Caco-2 (cell line): Measurements from ENCODE around the gene GAB2. TPM values are rescaled to one million over a fixed set of nuclear protein-coding genes. Genes with fewer than 3 reads are reported as not detected.
A peak's percentile ranks its signal among the peaks of the same experiment; 100 is the strongest.

Experiments used
- BruUV-seq: library from RNA; stranded (reverse); fragments of 400-500 nt; replicated peaks from 2 replicates; lab custom pipeline; 2021; lab: Mats Ljungman, UMichigan
- CTCF ChIA-PET: fragments of 300-600 bp; sonication (Branson Sonifier 250); formaldehyde crosslinking; loops from one replicate; lab custom pipeline; 2022; ENCODE audit warnings: antibody characterized with exemption; lab: Charles Lee
- POLR2A ChIA-PET: fragments of 300-600 bp; sonication (Branson Sonifier 250); formaldehyde crosslinking; loops from one replicate; lab custom pipeline; 2022; ENCODE audit warnings: antibody characterized with exemption; lab: Charles Lee
- DNase-seq, 2 experiments: peaks; one replicate each; pipeline versions ENCODE4 v3.0.0 to v3.0.0-alpha.2; 2020 to 2022
- H3K27me3 ChIP-seq: replicated peaks from 2 replicates; pipeline ENCODE4 v1.6.0; 2011; ENCODE audit warnings: low read length; ENCODE audit not compliant: control insufficient read depth, insufficient read depth
- H3K36me3 ChIP-seq: 2 replicates; pipeline ENCODE4 v1.5.1; 2011; ENCODE audit warnings: low read length; ENCODE audit not compliant: control insufficient read depth, insufficient read depth
- H3K4me1 ChIP-seq: fragments of 250-450 bp; sonication (Bioruptor Pico); 2 replicates; pipeline ENCODE4 v1.5.1; 2020; ENCODE audit warnings: mild to moderate bottlenecking
- H3K4me3 ChIP-seq: 2 replicates; pipeline ENCODE4 v1.5.1; 2011; ENCODE audit warnings: low read depth, mild to moderate bottlenecking, control low read depth, low read length
- H3K9me3 ChIP-seq: fragments of 250-450 bp; sonication (Bioruptor Pico); 2 replicates; pipeline ENCODE4 v1.5.1; 2020; ENCODE audit warnings: mild to moderate bottlenecking, moderate library complexity
- H3K27ac Mint-ChIP-seq: one replicate; pipeline ENCODE4 v1.8.0; 2022; ENCODE audit warnings: mixed read lengths; ENCODE audit not compliant: unreplicated experiment
- H3K27me3 Mint-ChIP-seq: one replicate; pipeline ENCODE4 v1.8.0; 2022; ENCODE audit warnings: mixed read lengths; ENCODE audit not compliant: insufficient read depth, unreplicated experiment
- H3K36me3 Mint-ChIP-seq: one replicate; pipeline ENCODE4 v1.8.0; 2022; ENCODE audit warnings: mild to moderate bottlenecking, mixed read lengths; ENCODE audit not compliant: insufficient read depth, unreplicated experiment
- H3K4me1 Mint-ChIP-seq: one replicate; pipeline ENCODE4 v1.8.0; 2022; ENCODE audit warnings: low read depth, mixed read lengths; ENCODE audit not compliant: unreplicated experiment
- H3K4me3 Mint-ChIP-seq: one replicate; pipeline ENCODE4 v1.8.0; 2022; ENCODE audit warnings: mild to moderate bottlenecking, moderate library complexity, mixed read lengths; ENCODE audit not compliant: unreplicated experiment
- H3K9me3 Mint-ChIP-seq: one replicate; pipeline ENCODE4 v1.8.0; 2022; ENCODE audit warnings: mixed read lengths; ENCODE audit not compliant: unreplicated experiment
- CTCF ChIP-seq, 2 experiments: fragments of 200-600 bp in 1 of 2; IDR thresholded peaks; 1 replicate in 1 of 2; 2 replicates in 1 of 2; pipeline versions ENCODE4 v1.5.1 to v1.8.0; 2011 to 2022; ENCODE audit warnings: antibody characterized with exemption in 1 of 2, control low read depth in 1 of 2, inconsistent platforms in 1 of 2, low read depth in 1 of 2, low read length in 1 of 2, mild to moderate bottlenecking in 1 of 2, moderate library complexity in 1 of 2; ENCODE audit not compliant: insufficient read depth in 1 of 2, severe bottlenecking in 1 of 2, unreplicated experiment in 1 of 2
- intact Hi-C: fragments of 100-400 bp; cut with micrococcal nuclease; formaldehyde crosslinking; loops from one replicate; pipeline ENCODE4 v1.10.0; 2022; ENCODE audit not compliant: unreplicated experiment
- total RNA-seq: library from RNA; stranded (reverse); gene quantifications from 2 replicates; pipeline ENCODE4 v1.2.3, GENCODE V29; 2022

GAB2 gene
- total RNA-seq, 1 experiment from 2014 or later: 67.3 TPM

DNA sequence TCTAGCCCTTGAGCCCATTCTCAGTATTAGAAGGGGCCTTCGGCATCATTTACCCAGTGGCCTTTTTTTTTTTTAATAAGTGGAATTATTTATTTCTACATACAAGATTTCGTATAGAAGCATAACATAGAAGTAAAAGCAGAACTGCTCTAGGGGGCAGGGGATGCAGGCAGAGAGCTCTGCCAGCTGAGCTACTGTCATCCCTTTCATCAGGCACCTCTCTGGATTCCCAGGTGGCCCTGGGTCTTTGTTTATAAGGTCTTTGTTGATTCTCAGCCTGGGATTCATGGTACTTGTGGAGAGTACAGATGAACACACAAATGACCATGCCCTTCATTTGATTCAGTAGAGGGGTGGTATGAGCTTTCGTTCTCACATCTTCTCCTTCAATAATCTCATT is 66.4 kb downstream of the GAB2 start:
- ChIA-PET POLR2A (interaction anchor here (0.7 to 0.9 kb wide), 2 partner anchors 13 to 14 kb away, joined by 3 to 4 read pairs; no protein-coding TSS in a partner anchor), CTCF (interaction anchor here (1.3 kb wide), 1 partner anchor 213 kb away, joined by 4 read pairs; no protein-coding TSS in a partner anchor)
- peaks cover 43% of the 10 kb centered on the region for H3K4me1 Mint-ChIP-seq
- no TSS peak for BruUV-seq
- no peak overlapping the region for H3K27ac Mint-ChIP-seq
- no peaks in the 10 kb centered on the region for H3K27me3 ChIP-seq
- H3K4me3 ChIP-seq: no peak overlapping the region
- intact Hi-C loops: loop anchor here (5.0 kb wide), 1 partner anchor 69 kb away; no protein-coding TSS in a partner anchor
- no peak overlapping the region for H3K4me3 Mint-ChIP-seq
- H3K9me3 ChIP-seq: no peaks in the 10 kb centered on the region
- H3K4me1 ChIP-seq: peaks cover 26% of the 10 kb centered on the region
- TF ChIP-seq CTCF (IDR thresholded peaks at IDR 0.05; ENCODE audit: insufficient read depth in 1 of 2, low read depth in 1 of 2, low read length in 1 of 2, severe bottlenecking in 1 of 2, unreplicated experiment in 1 of 2): no peak
- H3K36me3 ChIP-seq: no peaks in the 10 kb centered on the region
- no peaks in the 10 kb centered on the region for H3K36me3 Mint-ChIP-seq
- H3K27me3 Mint-ChIP-seq: no peaks in the 10 kb centered on the region
- no peak for DNase-seq
- H3K9me3 Mint-ChIP-seq: no peaks in the 10 kb centered on the region

DNA sequence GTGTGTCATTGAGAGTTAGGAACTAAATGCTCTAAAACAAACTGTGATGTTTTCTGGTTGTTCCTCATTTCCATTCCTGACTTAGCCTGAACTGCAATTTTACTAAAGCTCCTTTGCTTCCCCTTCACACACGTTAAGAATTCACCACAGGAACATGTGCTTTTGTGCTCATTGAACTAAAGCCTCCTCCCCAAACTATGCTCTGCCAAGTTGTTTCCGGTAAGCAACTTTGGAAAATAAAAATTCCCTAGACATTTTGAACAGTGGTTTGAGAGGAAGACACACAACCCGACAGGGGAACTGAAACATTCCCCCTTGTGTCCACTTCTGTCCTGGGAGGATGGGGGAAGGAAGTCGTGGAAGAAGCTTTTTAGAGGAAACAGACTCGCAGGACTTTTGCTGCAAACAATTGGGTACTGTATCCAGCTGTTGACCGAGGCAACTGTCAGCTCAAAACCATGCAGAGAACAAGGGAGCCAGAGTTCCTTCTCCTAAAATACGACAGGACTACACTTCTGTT is 66.9 kb downstream of the GAB2 start:
- no peak overlapping the region for H3K27ac Mint-ChIP-seq
- no peaks in the 10 kb centered on the region for H3K36me3 Mint-ChIP-seq
- BruUV-seq: no TSS peak
- no peak overlapping the region for H3K4me3 Mint-ChIP-seq
- Histone ChIP-seq H3K4me1 (peaks cover 29% of the 10 kb centered on the region), H3K4me3 (no peak overlapping the region), H3K9me3 (no peaks in the 10 kb centered on the region), H3K27me3 (no peaks in the 10 kb centered on the region), H3K36me3 (no peaks in the 10 kb centered on the region)
- H3K4me1 Mint-ChIP-seq: peaks cover 47% of the 10 kb centered on the region
- intact Hi-C loops: loop anchor here (5.0 kb wide), 1 partner anchor 68 kb away; no protein-coding TSS in a partner anchor
- CTCF ChIA-PET: interaction anchor here (1.3 kb wide), 1 partner anchor 214 kb away, joined by 4 read pairs; no protein-coding TSS in a partner anchor
- no peak for DNase-seq
- POLR2A ChIA-PET: interaction anchor here (0.7 to 1.1 kb wide), 3 partner anchors 13 to 65 kb away, joined by 3 to 4 read pairs (median 3); no protein-coding TSS in a partner anchor
- H3K9me3 Mint-ChIP-seq: no peaks in the 10 kb centered on the region
- no peaks in the 10 kb centered on the region for H3K27me3 Mint-ChIP-seq
- TF ChIP-seq CTCF (IDR thresholded peaks at IDR 0.05; ENCODE audit: insufficient read depth in 1 of 2, low read depth in 1 of 2, low read length in 1 of 2, severe bottlenecking in 1 of 2, unreplicated experiment in 1 of 2): no peak

GRCh38 chr11:78350091-78350645 is 67.5 kb downstream of the GAB2 start:
- Mint-ChIP-seq H3K4me1 (peaks cover 52% of the 10 kb centered on the region), H3K4me3 (peak overlapping the region; percentile 22), H3K36me3 (no peaks in the 10 kb centered on the region), H3K9me3 (no peaks in the 10 kb centered on the region), H3K27ac (peak overlapping the region; percentile 70), H3K27me3 (no peaks in the 10 kb centered on the region)
- intact Hi-C loops: loop anchor here (5.0 kb wide), 1 partner anchor 68 kb away; no protein-coding TSS in a partner anchor
- peak in 1 of 2 experiments; percentile 41 for DNase-seq
- H3K27me3 ChIP-seq: no peaks in the 10 kb centered on the region
- no peak for TF ChIP-seq CTCF (IDR thresholded peaks at IDR 0.05; ENCODE audit: insufficient read depth in 1 of 2, low read depth in 1 of 2, low read length in 1 of 2, severe bottlenecking in 1 of 2, unreplicated experiment in 1 of 2)
- ChIA-PET CTCF (interaction anchor here (1.3 kb wide), 1 partner anchor 214 kb away, joined by 4 read pairs; no protein-coding TSS in a partner anchor), POLR2A (interaction anchor here (0.7 to 1.1 kb wide), 2 partner anchors 15 to 66 kb away, joined by 3 read pairs; no protein-coding TSS in a partner anchor)
- no peak overlapping the region for H3K4me3 ChIP-seq
- H3K36me3 ChIP-seq: no peaks in the 10 kb centered on the region
- H3K9me3 ChIP-seq: no peaks in the 10 kb centered on the region
- peaks cover 27% of the 10 kb centered on the region for H3K4me1 ChIP-seq
- BruUV-seq: no TSS peak
